MG63 (cell line): ENCODE measurements around the gene NAV2. TPM values are rescaled to one million over a fixed set of nuclear protein-coding genes. Genes with fewer than 3 reads are reported as not detected.
A peak's percentile ranks its signal among the peaks of the same experiment; 100 is the strongest.

ENCODE experiments used
- DNase-seq: peaks from one replicate; pipeline ENCODE4 v3.0.0-alpha.2; 2020
- H3K27me3 ChIP-seq: fragments of 250-450 bp; sonication (Bioruptor Pico); 2 replicates; pipeline ENCODE4 v1.5.1; 2020; ENCODE audit warnings: mild to moderate bottlenecking, moderate library complexity
- H3K36me3 ChIP-seq: fragments of 250-450 bp; sonication (Bioruptor Pico); 2 replicates; pipeline ENCODE4 v1.5.1; 2020; ENCODE audit warnings: mild to moderate bottlenecking, moderate library complexity
- H3K4me3 ChIP-seq: fragments of 250-450 bp; sonication (Bioruptor Pico); 2 replicates; pipeline ENCODE4 v1.5.1; 2020; ENCODE audit warnings: mild to moderate bottlenecking, moderate library complexity
- H3K9me3 ChIP-seq: fragments of 250-450 bp; sonication (Bioruptor Pico); 2 replicates; pipeline ENCODE4 v1.5.1; 2020; ENCODE audit warnings: mild to moderate bottlenecking, moderate library complexity
- total RNA-seq: library from RNA; depleted of rRNA; stranded (reverse); fragments of >200 nt; shearing (Covaris generic); gene quantifications from 2 replicates; pipeline ENCODE4 v1.2.3, GENCODE V29; 2014; ENCODE audit warnings: low replicate concordance

The NAV2 gene
- total RNA-seq, 1 experiment from 2014 or later = 3.7 TPM

- H3K9me3 ChIP-seq = no peaks in the 10 kb centered on the region
- H3K36me3 ChIP-seq = peaks cover 45% of the 10 kb centered on the region
- H3K4me3 ChIP-seq = no peak overlapping the region
- no peaks in the 10 kb centered on the region for H3K27me3 ChIP-seq
- DNase-seq = no peak
Measured at GRCh38 chr11:19819148-19819547, 106.5 kb downstream of the NAV2 start.

- DNase-seq = no peak
Measured at GRCh38 chr11:19820100-19820499, 107.5 kb downstream of the NAV2 start.

GRCh38 chr11:19821412-19821875, 108.8 kb downstream of the NAV2 start:
- Histone ChIP-seq H3K9me3 (no peaks in the 10 kb centered on the region), H3K4me3 (no peak overlapping the region), H3K36me3 (peaks cover 38% of the 10 kb centered on the region), H3K27me3 (no peaks in the 10 kb centered on the region)
- DNase-seq = no peak

More at GRCh38 chr11:19820100-19820499, 107.5 kb downstream of the NAV2 start:
- H3K9me3 ChIP-seq = no peaks in the 10 kb centered on the region
- no peaks in the 10 kb centered on the region for H3K27me3 ChIP-seq
- peaks cover 37% of the 10 kb centered on the region for H3K36me3 ChIP-seq
- H3K4me3 ChIP-seq = no peak overlapping the region

DNA sequence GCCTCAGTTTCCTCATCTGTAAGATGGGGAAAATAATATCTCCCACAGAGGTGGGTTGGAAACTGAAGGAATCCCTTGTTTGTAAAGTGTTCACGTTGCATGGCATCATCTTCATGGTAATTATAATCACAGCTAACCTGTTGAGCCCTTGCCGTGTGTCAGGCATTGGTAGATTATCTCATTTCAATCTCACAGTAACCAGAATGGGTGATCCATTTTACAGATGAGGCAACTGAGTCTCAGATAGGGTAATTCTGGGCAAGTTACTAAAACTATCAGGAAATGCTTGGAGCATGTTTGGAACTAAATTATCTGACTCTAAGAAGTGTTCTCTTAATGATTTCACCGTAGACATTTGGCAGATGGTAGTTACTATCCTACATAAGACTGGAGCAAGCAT, 109.4 kb downstream of the NAV2 start:
- no peaks in the 10 kb centered on the region for H3K9me3 ChIP-seq
- no peak for DNase-seq
- no peaks in the 10 kb centered on the region for H3K27me3 ChIP-seq
- peaks cover 37% of the 10 kb centered on the region for H3K36me3 ChIP-seq
- no peak overlapping the region for H3K4me3 ChIP-seq

GRCh38 chr11:19822531-19822930, 109.9 kb downstream of the NAV2 start:
- no peak for DNase-seq
- H3K27me3 ChIP-seq = no peaks in the 10 kb centered on the region

DNA sequence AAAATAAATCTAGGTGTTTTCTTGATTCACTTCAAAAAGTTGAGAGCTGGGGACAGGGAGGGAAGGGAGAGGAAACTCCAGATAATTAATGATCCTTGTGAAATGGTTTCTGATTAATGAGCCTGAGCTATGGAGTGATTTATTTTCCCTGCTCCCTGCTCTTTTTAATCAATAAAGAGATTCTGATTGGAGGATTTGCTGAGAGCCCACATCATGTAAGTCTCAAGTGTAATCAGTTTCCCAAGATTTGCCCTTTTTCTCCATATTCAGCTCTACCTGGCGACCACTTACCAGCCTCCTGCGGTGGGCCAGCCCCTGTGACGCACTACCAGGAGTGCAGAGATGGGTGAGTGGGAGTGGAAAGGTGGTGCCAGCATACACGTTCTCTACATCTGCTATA, 114.0 kb downstream of the NAV2 start:
- H3K4me3 ChIP-seq = no peak overlapping the region
- H3K36me3 ChIP-seq = peaks cover 47% of the 10 kb centered on the region
- H3K27me3 ChIP-seq = no peaks in the 10 kb centered on the region
- no peak for DNase-seq
- no peaks in the 10 kb centered on the region for H3K9me3 ChIP-seq

More at GRCh38 chr11:19822531-19822930, 109.9 kb downstream of the NAV2 start:
- Histone ChIP-seq H3K36me3 (peaks cover 37% of the 10 kb centered on the region), H3K4me3 (no peak overlapping the region), H3K9me3 (no peaks in the 10 kb centered on the region)

- no peaks in the 10 kb centered on the region for H3K9me3 ChIP-seq
- H3K36me3 ChIP-seq = peaks cover 47% of the 10 kb centered on the region
- no peak for DNase-seq
- no peaks in the 10 kb centered on the region for H3K27me3 ChIP-seq
- no peak overlapping the region for H3K4me3 ChIP-seq
Measured at GRCh38 chr11:19827399-19828135, 114.9 kb downstream of the NAV2 start.

DNA sequence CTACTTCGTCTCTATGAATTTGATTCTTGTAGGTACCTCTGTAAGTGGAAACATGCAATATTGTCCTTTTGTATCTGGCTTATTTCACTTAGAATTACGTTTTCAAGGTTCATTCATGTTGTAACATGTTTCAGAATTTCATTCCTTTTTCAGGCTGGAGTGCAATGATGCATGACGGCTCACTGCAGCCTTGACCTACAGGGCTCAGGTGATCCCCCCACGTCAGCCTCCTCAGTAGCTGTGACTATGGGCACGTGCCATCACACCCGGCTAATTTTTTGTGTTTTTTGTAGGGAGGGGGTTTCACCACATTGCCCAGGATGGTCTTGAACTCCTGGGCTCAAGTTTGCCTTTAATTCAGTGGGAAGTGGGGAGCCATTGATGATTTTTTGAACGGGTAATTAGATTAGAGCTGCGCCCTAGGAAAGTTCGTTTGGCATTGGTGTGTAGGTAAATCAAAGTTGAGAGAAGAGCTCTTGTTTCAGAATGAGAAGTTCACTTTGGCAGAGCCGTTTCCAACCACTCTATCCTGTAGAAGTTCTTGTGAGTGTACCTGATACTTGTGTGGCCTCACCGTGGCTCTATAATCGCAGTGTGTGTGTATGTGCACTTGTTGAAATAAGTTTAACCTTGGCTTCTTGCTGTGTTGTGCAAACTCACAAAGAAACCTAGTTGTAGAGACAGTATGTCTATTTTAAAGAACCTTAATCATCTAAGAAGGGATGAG, 115.9 kb downstream of the NAV2 start:
- Histone ChIP-seq H3K27me3 (no peaks in the 10 kb centered on the region), H3K9me3 (no peaks in the 10 kb centered on the region), H3K36me3 (peaks cover 55% of the 10 kb centered on the region), H3K4me3 (no peak overlapping the region)
- DNase-seq = no peak

GRCh38 chr11:19829109-19829837, 116.6 kb downstream of the NAV2 start:
- Histone ChIP-seq H3K9me3 (no peaks in the 10 kb centered on the region), H3K27me3 (no peaks in the 10 kb centered on the region), H3K4me3 (no peak overlapping the region), H3K36me3 (peaks cover 58% of the 10 kb centered on the region)
- DNase-seq = no peak

DNA sequence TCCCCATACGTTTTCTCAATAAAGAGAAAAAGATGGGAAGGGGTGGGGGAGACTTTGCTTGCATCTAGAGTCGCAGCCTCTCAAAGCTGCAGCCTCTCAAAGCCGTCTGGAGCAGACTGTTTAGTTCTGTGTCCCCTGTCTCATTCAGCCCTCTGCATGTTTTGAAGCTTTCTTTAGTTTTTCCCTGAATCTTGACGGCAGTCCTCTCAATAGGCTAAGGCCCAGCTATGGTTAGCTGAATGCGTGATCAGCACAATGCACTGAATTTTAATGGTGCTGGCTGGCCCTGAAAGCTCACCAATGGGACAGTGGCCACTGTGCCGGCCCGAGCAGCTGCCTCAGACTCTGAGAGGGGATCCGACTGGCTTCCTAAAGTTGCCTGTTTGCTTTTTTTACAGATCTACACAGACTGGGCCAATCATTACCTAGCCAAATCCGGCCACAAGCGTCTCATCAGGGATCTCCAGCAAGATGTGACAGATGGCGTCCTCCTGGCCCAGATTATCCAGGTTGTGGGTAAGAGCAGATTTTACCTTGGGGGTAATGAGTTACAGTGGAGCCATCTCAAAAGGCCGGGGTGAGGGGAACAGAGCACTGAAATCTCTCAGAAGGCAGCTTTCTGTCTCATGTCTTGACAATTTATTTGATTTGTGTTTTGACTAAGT, 119.6 kb downstream of the NAV2 start:
- Histone ChIP-seq H3K27me3 (no peaks in the 10 kb centered on the region), H3K4me3 (no peak overlapping the region), H3K9me3 (no peaks in the 10 kb centered on the region), H3K36me3 (peaks cover 75% of the 10 kb centered on the region)
- no peak for DNase-seq

DNA sequence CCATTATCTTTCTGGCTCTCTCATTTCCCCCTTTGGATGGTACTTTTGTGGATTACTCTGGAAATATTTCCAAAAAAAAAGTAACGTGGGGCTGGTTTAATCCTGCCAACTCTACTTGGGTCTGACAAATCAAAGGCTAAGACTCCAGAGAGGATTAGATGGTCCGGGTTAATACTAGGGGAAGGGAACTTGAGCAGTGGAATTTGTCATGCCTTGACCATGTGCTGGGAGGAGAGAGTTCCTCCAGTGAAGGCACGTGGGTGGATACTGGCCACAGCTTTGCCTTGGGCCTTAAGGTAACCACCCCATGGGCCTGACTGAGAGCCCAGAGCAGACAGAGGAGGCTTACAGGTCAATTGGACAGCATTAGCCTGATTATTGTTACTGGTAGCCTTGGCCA, 120.3 kb downstream of the NAV2 start:
- DNase-seq = no peak
- Histone ChIP-seq H3K36me3 (peaks cover 80% of the 10 kb centered on the region), H3K9me3 (no peaks in the 10 kb centered on the region)

GRCh38 chr11:19834771-19835170, 122.1 kb downstream of the NAV2 start:
- Histone ChIP-seq H3K9me3 (no peaks in the 10 kb centered on the region), H3K36me3 (peaks cover 73% of the 10 kb centered on the region), H3K27me3 (no peaks in the 10 kb centered on the region), H3K4me3 (no peak overlapping the region)
- DNase-seq = no peak

More for the DNA sequence above, 120.3 kb downstream of the NAV2 start:
- no peak overlapping the region for H3K4me3 ChIP-seq
- no peaks in the 10 kb centered on the region for H3K27me3 ChIP-seq

- Histone ChIP-seq H3K9me3 (no peaks in the 10 kb centered on the region), H3K4me3 (no peak overlapping the region), H3K27me3 (no peaks in the 10 kb centered on the region), H3K36me3 (peaks cover 74% of the 10 kb centered on the region)
- no peak for DNase-seq
Measured at GRCh38 chr11:19836666-19837065, 124.0 kb downstream of the NAV2 start.

DNA sequence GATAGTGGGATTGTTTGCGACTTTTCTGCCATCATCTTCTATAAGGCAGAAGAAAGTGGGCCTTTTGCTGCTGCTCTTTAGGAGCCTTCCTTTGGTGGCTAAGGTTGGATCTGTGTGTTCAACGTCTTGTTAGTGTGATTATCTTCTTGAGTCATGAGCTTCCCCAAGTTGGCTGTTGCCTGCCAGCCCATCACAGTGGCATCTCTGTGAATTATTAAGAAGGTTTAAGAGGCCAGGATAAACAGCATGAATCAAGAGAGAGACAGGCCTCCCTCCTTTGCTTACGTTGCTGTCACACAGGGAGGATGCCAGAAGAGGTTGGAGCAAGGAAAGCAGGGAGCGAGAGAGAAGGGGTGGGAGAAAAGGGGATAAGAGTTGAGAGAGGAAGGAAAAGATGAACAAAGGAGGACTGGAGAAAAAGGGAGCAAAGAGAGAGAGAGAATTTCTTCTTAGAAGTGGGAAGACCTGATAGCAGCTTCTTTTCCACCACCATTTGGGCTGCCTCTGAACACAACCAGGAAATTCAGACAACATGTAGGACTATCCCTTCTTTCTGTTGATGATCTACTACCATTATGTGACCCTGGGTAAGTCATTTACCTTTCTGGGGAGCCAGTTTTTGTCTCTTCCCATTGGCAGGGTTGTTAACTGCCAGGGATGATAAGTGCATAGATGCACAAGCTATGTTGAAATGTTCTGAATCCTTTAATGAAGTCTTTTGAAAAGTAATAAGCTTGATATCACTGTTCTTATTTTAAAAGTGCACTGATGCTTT, 126.5 kb downstream of the NAV2 start:
- Histone ChIP-seq H3K4me3 (no peak overlapping the region), H3K36me3 (peaks cover 68% of the 10 kb centered on the region), H3K9me3 (no peaks in the 10 kb centered on the region), H3K27me3 (no peaks in the 10 kb centered on the region)
- DNase-seq = peak; percentile 18

- Histone ChIP-seq H3K36me3 (peaks cover 72% of the 10 kb centered on the region), H3K27me3 (no peaks in the 10 kb centered on the region), H3K9me3 (no peaks in the 10 kb centered on the region), H3K4me3 (no peak overlapping the region)
- no peak for DNase-seq
Measured at GRCh38 chr11:19840961-19841360, 128.3 kb downstream of the NAV2 start.

- no peak for DNase-seq
- Histone ChIP-seq H3K4me3 (no peak overlapping the region), H3K27me3 (no peaks in the 10 kb centered on the region), H3K36me3 (peaks cover 77% of the 10 kb centered on the region), H3K9me3 (no peaks in the 10 kb centered on the region)
Measured at GRCh38 chr11:19842505-19842904, 129.9 kb downstream of the NAV2 start.
